SK-N-SH treated with all-trans-retinoic acid at 6 μM for 48 hours (cell line): Measurements from ENCODE around the gene BAK1.

Experiments used
- ATAC-seq: fragments of 200-7000 bp; cut with Tn5 transposase; 3 replicates; pipeline ENCODE4 v1.9.1; 2020; ENCODE audit warnings: mild to moderate bottlenecking, moderate library complexity
- ARNTL ChIP-seq: fragments of 450-650 bp; formaldehyde crosslinking; IDR thresholded peaks from 2 replicates; pipeline ENCODE4 v1.5.0; 2020; ENCODE audit warnings: low read depth, mild to moderate bottlenecking, moderate library complexity, borderline replicate concordance
- BACH2 ChIP-seq: fragments of 250-450 bp; sonication (Bioruptor Pico); IDR thresholded peaks from 2 replicates; pipeline ENCODE4 v1.9.0; 2021; ENCODE audit warnings: mild to moderate bottlenecking, borderline replicate concordance
- CREB5 ChIP-seq: fragments of 250-450 bp; sonication (Bioruptor Pico); IDR thresholded peaks from 2 replicates; pipeline ENCODE4 v1.5.1; 2020; ENCODE audit warnings: low read depth, mild to moderate bottlenecking, moderate library complexity
- CSDC2 ChIP-seq: fragments of 250-450 bp; sonication (Bioruptor Pico); IDR thresholded peaks from 2 replicates; pipeline ENCODE4 v1.5.0; 2020; ENCODE audit warnings: mild to moderate bottlenecking, moderate library complexity
- ESRRG ChIP-seq: fragments of 250-450 bp; sonication (Bioruptor Pico); IDR thresholded peaks from 2 replicates; pipeline ENCODE4 v1.6.1; 2021; ENCODE audit warnings: mild to moderate bottlenecking
- GLIS3 ChIP-seq: fragments of 250-450 bp; sonication (Bioruptor Pico); IDR thresholded peaks from 2 replicates; pipeline ENCODE4 v1.5.0; 2020; ENCODE audit warnings: mild to moderate bottlenecking, moderate library complexity
- ISL1 ChIP-seq: fragments of 250-450 bp; sonication (Bioruptor Pico); IDR thresholded peaks from 2 replicates; pipeline ENCODE4 v2.1.2; 2022; ENCODE audit warnings: mild to moderate bottlenecking, moderate library complexity
- OSR1 ChIP-seq: fragments of 250-450 bp; sonication (Bioruptor Pico); IDR thresholded peaks from 2 replicates; pipeline ENCODE4 v1.8.0; 2022; ENCODE audit warnings: moderate library complexity, mild to moderate bottlenecking, inconsistent platforms
- PATZ1 ChIP-seq: fragments of 250-450 bp; sonication (Bioruptor Pico); IDR thresholded peaks from 2 replicates; pipeline ENCODE4 v1.8.0; 2020; ENCODE audit warnings: mild to moderate bottlenecking, moderate library complexity, borderline replicate concordance
- POU6F1 ChIP-seq: fragments of 250-450 bp; sonication (Bioruptor Pico); IDR thresholded peaks from 2 replicates; pipeline ENCODE4 v1.8.0; 2021; ENCODE audit warnings: low read depth, mild to moderate bottlenecking, moderate library complexity, borderline replicate concordance
- PPARA ChIP-seq: fragments of 250-450 bp; sonication (Bioruptor Pico); IDR thresholded peaks from 2 replicates; pipeline ENCODE4 v1.5.0; 2020; ENCODE audit warnings: mild to moderate bottlenecking, borderline replicate concordance
- RARB ChIP-seq: fragments of 250-450 bp; sonication (Bioruptor Pico); IDR thresholded peaks from 2 replicates; pipeline ENCODE4 v1.8.0; 2021; ENCODE audit warnings: mild to moderate bottlenecking, moderate library complexity
- SNAI2 ChIP-seq: fragments of 250-450 bp; sonication (Bioruptor Pico); IDR thresholded peaks from 2 replicates; pipeline ENCODE4 v1.5.0; 2020; ENCODE audit warnings: mild to moderate bottlenecking, moderate library complexity
- TOX ChIP-seq: fragments of 250-450 bp; sonication (Bioruptor Pico); IDR thresholded peaks from 2 replicates; pipeline ENCODE4 v1.8.0; 2021; ENCODE audit warnings: mild to moderate bottlenecking, moderate library complexity, borderline replicate concordance
- TSHZ2 ChIP-seq: fragments of 250-450 bp; sonication (Bioruptor Pico); IDR thresholded peaks from 2 replicates; pipeline ENCODE4 v1.5.0; 2020; ENCODE audit warnings: mild to moderate bottlenecking, moderate library complexity
- ZC3H10 ChIP-seq: fragments of 250-450 bp; sonication (Bioruptor Pico); IDR thresholded peaks from 2 replicates; pipeline ENCODE4 v1.5.1; 2021; ENCODE audit warnings: mild to moderate bottlenecking, moderate library complexity
- ZFP3 ChIP-seq: fragments of 250-450 bp; sonication (Bioruptor Pico); IDR thresholded peaks from 2 replicates; pipeline ENCODE4 v1.5.0; 2020; ENCODE audit warnings: mild to moderate bottlenecking, moderate library complexity
- ZFP30 ChIP-seq: fragments of 450-650 bp; formaldehyde crosslinking; IDR thresholded peaks from 2 replicates; pipeline ENCODE4 v1.5.0; 2022; ENCODE audit warnings: mild to moderate bottlenecking, moderate library complexity
- ZNF565 ChIP-seq: fragments of 450-650 bp; formaldehyde crosslinking; conservative IDR thresholded peaks from 2 replicates; pipeline ENCODE4 v1.5.0; 2020; ENCODE audit warnings: low read depth, mild to moderate bottlenecking, moderate library complexity
- ZNF70 ChIP-seq: fragments of 450-650 bp; formaldehyde crosslinking; IDR thresholded peaks from 2 replicates; pipeline ENCODE4 v1.5.0; 2020; ENCODE audit warnings: mild to moderate bottlenecking, moderate library complexity
- ZNF8 ChIP-seq: fragments of 450-650 bp; formaldehyde crosslinking; IDR thresholded peaks from 2 replicates; pipeline ENCODE4 v1.5.0; 2020; ENCODE audit warnings: mild to moderate bottlenecking, moderate library complexity

BAK1 gene

GRCh38 chr6:33602180-33602579, 22.1 kb upstream of the BAK1 start:
- TF ChIP-seq CREB5 (CRISPR knock-in tag) (no peak), ESRRG (no peak), GLIS3 (CRISPR knock-in tag) (no peak), POU6F1 (CRISPR knock-in tag) (no peak), RARB (CRISPR knock-in tag) (no peak), ZFP30 (CRISPR knock-in tag) (no peak), PATZ1 (no peak), ARNTL (no peak), ZFP3 (no peak), OSR1 (CRISPR knock-in tag) (no peak), ISL1 (no peak), ZNF70 (CRISPR knock-in tag) (no peak), ZNF565 (CRISPR knock-in tag) (no peak), CSDC2 (CRISPR knock-in tag) (no peak)
- no peak for ATAC-seq

GRCh38 chr6:33600761-33601160, 20.7 kb upstream of the BAK1 start:
- ATAC-seq: no peak
- TF ChIP-seq TSHZ2 (CRISPR knock-in tag) (no peak), ESRRG (no peak), ARNTL (no peak), ZFP3 (no peak), POU6F1 (CRISPR knock-in tag) (no peak), ZNF70 (CRISPR knock-in tag) (no peak), ZFP30 (CRISPR knock-in tag) (no peak), ISL1 (no peak), TOX (CRISPR knock-in tag) (no peak), SNAI2 (CRISPR knock-in tag) (no peak), CREB5 (CRISPR knock-in tag) (no peak), CSDC2 (CRISPR knock-in tag) (no peak), ZNF565 (CRISPR knock-in tag) (no peak), BACH2 (CRISPR knock-in tag) (no peak), PPARA (no peak), ZNF8 (no peak), RARB (CRISPR knock-in tag) (no peak), ZC3H10 (no peak)
